Measurements from ENCODE around the gene RPL12. TPM values are rescaled to one million over a fixed set of nuclear protein-coding genes. Genes with fewer than 3 reads are reported as not detected.
A peak's percentile ranks its signal among the peaks of the same experiment; 100 is the strongest.

The RPL12 gene
- total RNA-seq, 1 experiment from 2014 or later: 1,114 TPM

DNA sequence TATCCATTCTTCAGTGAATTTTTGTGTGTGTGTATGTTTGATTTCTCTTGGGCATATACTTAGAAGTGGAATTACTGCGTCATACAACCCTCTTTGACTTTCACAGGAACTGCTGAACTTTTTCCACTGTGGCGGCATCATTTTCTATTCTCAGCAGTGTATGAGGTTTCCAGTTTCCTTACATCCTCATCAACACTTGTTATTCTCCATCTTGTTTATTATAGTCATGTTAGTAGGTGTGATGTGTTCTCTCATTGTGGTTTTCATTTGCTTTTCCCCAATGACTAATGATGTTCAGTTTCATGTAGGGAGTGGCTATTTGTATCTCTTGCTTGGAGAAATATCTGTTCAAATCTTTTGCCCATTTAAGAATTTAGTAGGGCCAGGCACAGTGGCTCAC lies 24.4 kb downstream of the RPL12 start:
- Histone ChIP-seq H3K4me1 (ENCODE audit: insufficient read depth, low read length, poor library complexity, severe bottlenecking) (peaks cover 5% of the 10 kb centered on the region), H3K36me3 (ENCODE audit: insufficient read depth, low read length, poor library complexity, severe bottlenecking) (peaks cover 24% of the 10 kb centered on the region), H3K9me3 (ENCODE audit: low read depth, low read length, poor library complexity, severe bottlenecking) (no peaks in the 10 kb centered on the region), H3K27me3 (replicated peaks; ENCODE audit: insufficient read depth, low read depth, low read length, poor library complexity) (no peaks in the 10 kb centered on the region), H3K27ac (ENCODE audit: low read depth, low read length, poor library complexity, severe bottlenecking) (no peak overlapping the region), H3K4me3 (ENCODE audit: low read depth, low read length, poor library complexity, severe bottlenecking) (no peak overlapping the region)
- POLR2A ChIA-PET (ENCODE audit: low non-redundant PET): no interaction called here
- CTCF ChIA-PET: interaction anchor here (0.7 kb wide), 1 partner anchor 693 kb away, joined by 7 read pairs; no protein-coding TSS in a partner anchor
- intact Hi-C loops (cut with micrococcal nuclease; ENCODE audit: unreplicated experiment): no loop called here
- no TSS peak for BruUV-seq (replicated peaks)
- TF ChIP-seq, protein P1, sequence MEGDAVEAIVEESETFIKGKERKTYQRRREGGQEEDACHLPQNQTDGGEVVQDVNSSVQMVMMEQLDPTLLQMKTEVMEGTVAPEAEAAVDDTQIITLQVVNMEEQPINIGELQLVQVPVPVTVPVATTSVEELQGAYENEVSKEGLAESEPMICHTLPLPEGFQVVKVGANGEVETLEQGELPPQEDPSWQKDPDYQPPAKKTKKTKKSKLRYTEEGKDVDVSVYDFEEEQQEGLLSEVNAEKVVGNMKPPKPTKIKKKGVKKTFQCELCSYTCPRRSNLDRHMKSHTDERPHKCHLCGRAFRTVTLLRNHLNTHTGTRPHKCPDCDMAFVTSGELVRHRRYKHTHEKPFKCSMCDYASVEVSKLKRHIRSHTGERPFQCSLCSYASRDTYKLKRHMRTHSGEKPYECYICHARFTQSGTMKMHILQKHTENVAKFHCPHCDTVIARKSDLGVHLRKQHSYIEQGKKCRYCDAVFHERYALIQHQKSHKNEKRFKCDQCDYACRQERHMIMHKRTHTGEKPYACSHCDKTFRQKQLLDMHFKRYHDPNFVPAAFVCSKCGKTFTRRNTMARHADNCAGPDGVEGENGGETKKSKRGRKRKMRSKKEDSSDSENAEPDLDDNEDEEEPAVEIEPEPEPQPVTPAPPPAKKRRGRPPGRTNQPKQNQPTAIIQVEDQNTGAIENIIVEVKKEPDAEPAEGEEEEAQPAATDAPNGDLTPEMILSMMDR (conservative IDR thresholded peaks at IDR 0.05; ENCODE audit: low read depth, low read length): no peak
- no peak for TF ChIP-seq EZH2 (IDR thresholded peaks at IDR 0.05; ENCODE audit: borderline replicate concordance, low read depth, low read length, poor library complexity, severe bottlenecking)
- DNase-seq (ENCODE audit: low spot score): no peak

DNA sequence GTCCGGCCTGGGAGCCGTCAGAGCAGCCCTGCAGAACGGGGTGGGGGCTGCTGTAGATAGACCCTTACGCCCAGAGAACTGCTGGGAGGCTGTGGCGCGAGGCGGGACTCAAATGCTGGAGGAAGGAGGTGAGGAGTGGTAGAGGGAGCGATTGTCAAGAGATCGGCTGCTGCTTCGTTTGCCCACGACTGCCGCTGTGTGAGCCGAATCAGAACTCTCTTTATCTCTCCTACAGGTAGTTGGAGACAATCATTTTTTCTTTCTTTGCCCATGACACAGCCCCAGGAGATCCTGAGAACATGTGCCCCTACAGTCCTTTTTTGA lies 26.6 kb downstream of the RPL12 start:
- peak overlapping the region; percentile 91 for H3K27ac ChIP-seq (ENCODE audit: low read depth, low read length, poor library complexity, severe bottlenecking)
- H3K4me3 ChIP-seq (ENCODE audit: low read depth, low read length, poor library complexity, severe bottlenecking): peak overlapping the region; percentile 90
- H3K9me3 ChIP-seq (ENCODE audit: low read depth, low read length, poor library complexity, severe bottlenecking): no peaks in the 10 kb centered on the region
- no TSS peak for BruUV-seq (replicated peaks)
- DNase-seq (ENCODE audit: low spot score): no peak
- TF ChIP-seq, protein P1 (conservative IDR thresholded peaks at IDR 0.05; ENCODE audit: low read depth, low read length): no peak
- TF ChIP-seq EZH2 (IDR thresholded peaks at IDR 0.05; ENCODE audit: borderline replicate concordance, low read depth, low read length, poor library complexity, severe bottlenecking): no peak
- H3K27me3 ChIP-seq (replicated peaks; ENCODE audit: insufficient read depth, low read depth, low read length, poor library complexity): no peaks in the 10 kb centered on the region
- H3K4me1 ChIP-seq (ENCODE audit: insufficient read depth, low read length, poor library complexity, severe bottlenecking): peaks cover 5% of the 10 kb centered on the region
- intact Hi-C loops (cut with micrococcal nuclease; ENCODE audit: unreplicated experiment): no loop called here
- peaks cover 16% of the 10 kb centered on the region for H3K36me3 ChIP-seq (ENCODE audit: insufficient read depth, low read length, poor library complexity, severe bottlenecking)
- POLR2A ChIA-PET (ENCODE audit: low non-redundant PET): no interaction called here
- CTCF ChIA-PET: no interaction called here

DNA sequence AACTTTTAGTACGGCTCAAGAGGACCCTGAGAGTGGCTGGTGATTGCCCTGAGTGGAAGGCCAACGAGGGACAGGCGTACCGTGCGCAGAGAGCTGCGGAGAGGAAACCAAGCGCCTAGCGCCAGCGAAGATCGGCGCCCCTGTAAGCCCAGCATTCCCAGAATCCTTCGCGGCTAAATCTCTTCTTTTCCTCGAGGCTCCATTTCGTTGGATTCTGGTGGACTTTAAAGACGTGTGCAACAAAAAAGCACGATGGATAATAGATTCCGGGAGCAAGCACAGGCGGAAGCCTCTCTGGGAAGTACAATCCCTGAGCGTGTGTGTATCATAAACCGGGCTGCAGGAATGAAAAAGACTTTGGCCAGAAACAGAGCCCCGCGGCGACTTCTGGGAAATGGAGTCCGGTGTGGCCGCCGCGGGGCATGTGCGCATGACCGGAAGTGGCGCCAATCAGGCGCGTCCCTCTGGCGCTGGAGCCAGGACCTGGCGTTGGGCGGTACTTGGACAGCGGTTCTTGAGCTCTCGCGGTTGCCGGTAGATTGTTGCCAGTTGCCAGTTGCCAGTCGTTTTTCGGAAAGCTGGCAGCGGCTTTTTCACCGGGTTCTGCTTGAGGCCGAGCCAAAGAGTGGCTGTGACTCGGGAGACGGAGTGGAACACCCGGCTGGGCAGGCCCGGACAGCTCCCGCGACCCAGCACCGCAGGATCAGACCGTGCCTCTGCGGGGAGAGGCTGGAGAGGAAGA lies 27.1 kb downstream of the RPL12 start, which contains the start of gene ZNF79:
ZNF79 (plus strand) TSS at position 449 of the 742 bp plus-strand sequence. CDS start 406 bp downstream, outside the sequence.
- BruUV-seq (replicated peaks): no TSS peak
- Histone ChIP-seq H3K4me3 (ENCODE audit: low read depth, low read length, poor library complexity, severe bottlenecking) (peak within 1 kb of the TSS; percentile 90), H3K9me3 (ENCODE audit: low read depth, low read length, poor library complexity, severe bottlenecking) (no peaks in the 10 kb centered on the region), H3K27me3 (replicated peaks; ENCODE audit: insufficient read depth, low read depth, low read length, poor library complexity) (no peaks in the 10 kb centered on the region), H3K27ac (ENCODE audit: low read depth, low read length, poor library complexity, severe bottlenecking) (peak within 1 kb of the TSS; percentile 91), H3K36me3 (ENCODE audit: insufficient read depth, low read length, poor library complexity, severe bottlenecking) (peaks cover 10% of the 10 kb centered on the region), H3K4me1 (ENCODE audit: insufficient read depth, low read length, poor library complexity, severe bottlenecking) (peaks cover 5% of the 10 kb centered on the region)
- peak; percentile 92 for DNase-seq (ENCODE audit: low spot score)
- intact Hi-C loops (cut with micrococcal nuclease; ENCODE audit: unreplicated experiment): no loop called here
- TF ChIP-seq, protein P1 (conservative IDR thresholded peaks at IDR 0.05; ENCODE audit: low read depth, low read length): no peak
- TF ChIP-seq EZH2 (IDR thresholded peaks at IDR 0.05; ENCODE audit: borderline replicate concordance, low read depth, low read length, poor library complexity, severe bottlenecking): no peak
- ChIA-PET CTCF (no interaction called here), POLR2A (ENCODE audit: low non-redundant PET) (interaction anchor here (0.5 kb wide), 1 partner anchor 947 kb away, joined by 8 read pairs; the partner anchor contains the start of gene URM1)

Data from A673 (cell line).